ENCODE data around the gene CTSC. TPM values are rescaled to one million over a fixed set of nuclear protein-coding genes. Genes with fewer than 3 reads are reported as not detected.

The CTSC gene
- polyA plus RNA-seq, 1 of the 3 experiments (the other 2 are of a cell fraction): 104 TPM

- Histone ChIP-seq H3K27ac (ENCODE audit: low read depth in 2 of 2, low read length in 1 of 2) (no peak overlapping the region), H3K9me3 (no peaks in the 10 kb centered on the region), H3K4me2 (no peak overlapping the region), H3K4me3 (ENCODE audit: low read depth in 2 of 2, low read length in 1 of 2) (no peak overlapping the region), H3K4me1 (ENCODE audit: control insufficient read depth in 1 of 2, insufficient read depth in 2 of 2, low read depth in 1 of 2, low read length in 1 of 2) (no peaks in the 10 kb centered on the region; a peak in 1 of 4 replicates), H3K9ac (no peak overlapping the region), H3K36me3 (replicated peaks in 1 of 2; ENCODE audit: control insufficient read depth in 1 of 2, insufficient read depth in 2 of 2, low read length in 1 of 2) (no peaks in the 10 kb centered on the region), H3K9me2 (no peaks in the 10 kb centered on the region), H4K20me1 (ENCODE audit: insufficient read depth) (no peaks in the 10 kb centered on the region), H2AFZ (ENCODE audit: low read depth) (no peak overlapping the region), H3K79me2 (ENCODE audit: insufficient read depth) (no peaks in the 10 kb centered on the region), H3K27me3 (ENCODE audit: insufficient read depth) (no peaks in the 10 kb centered on the region), H3F3A (replicated peaks; ENCODE audit: insufficient read depth) (peaks cover 8% of the 10 kb centered on the region)
- TF ChIP-seq USF1 (IDR thresholded peaks at IDR 0.05; ENCODE audit: borderline replicate concordance, low read depth) (no peak), NFIC (IDR thresholded peaks at IDR 0.05; ENCODE audit: borderline replicate concordance) (no peak), RCOR1 (IDR thresholded peaks at IDR 0.05; ENCODE audit: low read length) (no peak), FOSL2 (IDR thresholded peaks at IDR 0.05; ENCODE audit: borderline replicate concordance, low read depth) (no peak), ELF1 (IDR thresholded peaks at IDR 0.05) (no peak), IRF3 (IDR thresholded peaks at IDR 0.05; ENCODE audit: low read depth, low read length) (no peak), TAF1 (IDR thresholded peaks at IDR 0.05; ENCODE audit: borderline replicate concordance, low read depth, low read length) (no peak), EZH2phosphoT487 (IDR thresholded peaks at IDR 0.05; ENCODE audit: borderline replicate concordance, low read depth) (no peak)
- ChIA-PET POLR2A (interaction anchor here (0.6 kb wide), 1 partner anchor 11 kb away, joined by 4 read pairs; no protein-coding TSS in a partner anchor), CTCF (no interaction called here)
- 89% methylated on average over 3 of the region's 3 CpGs for WGBS (ENCODE audit: low lambda C conversion rate)
- DNase-seq: no peak
Measured at GRCh38 chr11:88379130-88379529, 41.6 kb upstream of the CTSC start.

GRCh38 chr11:88378422-88379066 is 41.0 kb upstream of the CTSC start:
- Histone ChIP-seq H3K9me3 (no peaks in the 10 kb centered on the region), H3K27me3 (ENCODE audit: insufficient read depth) (no peaks in the 10 kb centered on the region), H4K20me1 (ENCODE audit: insufficient read depth) (no peaks in the 10 kb centered on the region), H3K79me2 (ENCODE audit: insufficient read depth) (no peaks in the 10 kb centered on the region), H2AFZ (ENCODE audit: low read depth) (no peak overlapping the region; the same call in 1 of the 2 replicates), H3F3A (replicated peaks; ENCODE audit: insufficient read depth) (peaks cover 5% of the 10 kb centered on the region), H3K4me3 (ENCODE audit: low read depth in 2 of 2, low read length in 1 of 2) (no peak overlapping the region), H3K9ac (no peak overlapping the region), H3K27ac (ENCODE audit: low read depth in 2 of 2, low read length in 1 of 2) (no peak overlapping the region), H3K9me2 (no peaks in the 10 kb centered on the region), H3K4me2 (no peak overlapping the region), H3K36me3 (replicated peaks in 1 of 2; ENCODE audit: control insufficient read depth in 1 of 2, insufficient read depth in 2 of 2, low read length in 1 of 2) (no peaks in the 10 kb centered on the region), H3K4me1 (ENCODE audit: control insufficient read depth in 1 of 2, insufficient read depth in 2 of 2, low read depth in 1 of 2, low read length in 1 of 2) (no peaks in the 10 kb centered on the region)
- TF ChIP-seq FOSL2 (IDR thresholded peaks at IDR 0.05; ENCODE audit: borderline replicate concordance, low read depth) (no peak), EP300 (IDR thresholded peaks at IDR 0.05; ENCODE audit: borderline replicate concordance in 1 of 2, low read depth in 1 of 2, low read length in 1 of 2) (no peak), USF2 (IDR thresholded peaks at IDR 0.05; ENCODE audit: borderline replicate concordance, low read depth, low read length) (no peak), SMC3 (IDR thresholded peaks at IDR 0.05; ENCODE audit: low read depth, low read length) (no peak), FOXJ3 (CRISPR knock-in tag; IDR thresholded peaks at IDR 0.05) (no peak), NRF1 (IDR thresholded peaks at IDR 0.05; ENCODE audit: low read depth, low read length) (no peak), EZH2phosphoT487 (IDR thresholded peaks at IDR 0.05; ENCODE audit: borderline replicate concordance, low read depth) (no peak), GABPA (IDR thresholded peaks at IDR 0.05; ENCODE audit: low read depth) (no peak), ELF1 (IDR thresholded peaks at IDR 0.05) (no peak), NFIC (IDR thresholded peaks at IDR 0.05; ENCODE audit: borderline replicate concordance) (no peak), MXI1 (IDR thresholded peaks at IDR 0.05; ENCODE audit: low read depth, low read length) (no peak), JUND (IDR thresholded peaks at IDR 0.05) (no peak), RCOR1 (IDR thresholded peaks at IDR 0.05; ENCODE audit: low read length) (no peak), TAF1 (IDR thresholded peaks at IDR 0.05; ENCODE audit: borderline replicate concordance, low read depth, low read length) (no peak), SIN3A (IDR thresholded peaks at IDR 0.05; ENCODE audit: borderline replicate concordance, low read depth, low read length) (no peak), ZBTB33 (IDR thresholded peaks at IDR 0.05; ENCODE audit: borderline replicate concordance, low read depth) (no peak), IRF3 (IDR thresholded peaks at IDR 0.05; ENCODE audit: low read depth, low read length) (no peak)
- ChIA-PET CTCF (no interaction called here), POLR2A (interaction anchor here (0.6 kb wide), 1 partner anchor 11 kb away, joined by 4 read pairs; no protein-coding TSS in a partner anchor)
- WGBS (ENCODE audit: low lambda C conversion rate): 72% methylated on average over 4 of the region's 4 CpGs
- DNase-seq: no peak
